EH (cell line): ENCODE measurements around the gene APAF1.

Source experiments
- DNase-seq: peaks from one replicate; pipeline ENCODE4 v3.0.0-alpha.2; 2015; ENCODE audit warnings: low read depth

The APAF1 gene

GRCh38 chr12:98730412-98730811 lies 85.3 kb downstream of the APAF1 start:
- no peak for DNase-seq

DNA sequence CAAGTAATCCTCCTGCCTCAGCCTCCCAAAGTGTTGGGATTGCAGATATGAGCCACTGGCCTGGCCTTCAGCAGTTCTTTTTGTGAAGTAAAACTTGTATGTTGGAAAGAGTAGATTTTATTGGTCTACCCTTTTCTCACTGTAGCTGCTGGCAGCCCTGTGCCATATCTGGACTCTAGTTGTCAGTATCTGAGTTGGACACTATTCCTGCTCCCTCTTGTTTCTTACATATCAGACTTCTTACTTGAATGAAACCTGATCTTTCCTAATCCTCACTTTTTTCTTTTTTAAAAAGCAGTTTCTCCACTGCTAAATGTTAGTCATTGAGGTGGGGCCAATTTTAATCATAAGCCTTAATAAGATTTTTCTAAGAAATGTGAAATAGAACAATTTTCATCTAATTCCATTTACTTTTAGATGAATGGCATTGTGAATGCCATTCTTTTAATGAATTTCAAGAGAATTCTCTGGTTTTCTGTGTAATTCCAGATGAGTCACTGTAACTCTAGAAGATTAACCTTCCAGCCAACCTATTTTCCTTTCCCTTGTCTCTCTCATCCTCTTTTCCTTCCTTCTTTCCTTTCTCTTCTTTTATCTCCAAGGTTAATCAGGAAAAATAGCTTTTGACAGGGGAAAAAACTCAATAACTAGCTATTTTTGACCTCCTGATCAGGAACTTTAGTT lies 88.7 kb downstream of the APAF1 start:
- DNase-seq: no peak

- DNase-seq: no peak
Observed at GRCh38 chr12:98735821-98736220, 90.7 kb downstream of the APAF1 start.

DNA sequence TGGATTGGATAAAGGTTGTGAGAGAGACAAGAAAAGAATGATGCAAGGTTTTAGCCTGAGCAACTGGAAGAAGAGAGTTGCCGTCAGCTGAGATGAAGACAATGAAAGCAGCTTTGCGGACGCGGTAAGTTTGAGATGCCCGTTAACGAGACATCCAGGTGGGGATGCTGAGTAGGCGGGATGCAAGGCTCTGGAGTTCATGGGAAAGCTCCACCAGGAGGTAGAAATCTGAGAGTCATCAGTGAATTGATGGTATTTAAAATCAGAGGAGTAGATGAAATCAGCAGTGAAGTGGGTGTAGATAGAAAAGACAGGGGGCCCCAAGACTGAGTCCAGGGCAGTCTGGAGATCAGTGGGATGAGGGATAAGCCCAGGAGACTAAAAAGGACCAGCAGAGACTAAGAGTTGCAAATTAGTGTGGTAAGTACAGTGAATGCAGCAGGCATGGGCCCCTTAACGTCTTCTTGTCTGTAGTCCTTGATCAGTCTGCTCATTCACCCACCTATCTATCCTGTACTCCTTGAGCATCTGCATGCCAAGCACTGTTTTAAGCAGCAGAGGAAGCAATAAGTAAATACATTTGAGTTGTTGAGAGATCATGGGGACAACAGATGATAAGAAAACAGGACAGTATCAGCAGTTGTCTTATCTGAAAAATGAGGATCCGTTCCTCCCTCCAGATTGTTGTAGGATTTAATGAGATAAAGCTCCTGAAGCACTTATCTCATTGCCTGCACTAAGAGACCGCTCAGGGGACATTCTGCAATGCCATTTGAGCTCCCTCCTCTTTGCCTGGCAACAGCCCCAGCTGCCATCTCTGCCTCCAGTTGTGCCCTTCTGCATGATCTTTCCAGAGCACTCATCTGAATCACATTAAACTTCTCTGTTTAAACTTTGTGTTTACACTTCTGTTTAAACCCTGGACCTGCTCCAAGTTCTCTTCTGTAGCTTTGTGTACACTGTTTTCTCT lies 91.5 kb downstream of the APAF1 start:
- no peak for DNase-seq

DNA sequence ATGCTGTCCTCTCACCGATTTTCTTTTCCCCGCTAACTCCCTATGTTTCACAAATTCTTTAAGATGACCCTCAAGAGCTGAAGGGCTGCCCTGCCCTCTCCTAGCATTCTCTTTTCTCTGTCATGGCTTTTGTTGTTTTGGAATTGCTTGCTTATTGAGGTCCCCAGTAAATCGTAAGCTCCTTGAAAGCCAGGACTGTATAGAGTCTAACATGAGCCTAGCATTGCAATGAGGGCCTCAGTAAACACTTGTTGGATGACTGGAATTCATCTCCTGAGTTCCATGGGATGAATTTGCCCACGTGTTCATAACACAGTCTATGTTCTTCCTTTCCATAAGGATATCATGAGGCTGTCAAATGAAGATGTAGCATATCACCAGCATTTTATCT lies 92.2 kb downstream of the APAF1 start:
- no peak for DNase-seq

DNA sequence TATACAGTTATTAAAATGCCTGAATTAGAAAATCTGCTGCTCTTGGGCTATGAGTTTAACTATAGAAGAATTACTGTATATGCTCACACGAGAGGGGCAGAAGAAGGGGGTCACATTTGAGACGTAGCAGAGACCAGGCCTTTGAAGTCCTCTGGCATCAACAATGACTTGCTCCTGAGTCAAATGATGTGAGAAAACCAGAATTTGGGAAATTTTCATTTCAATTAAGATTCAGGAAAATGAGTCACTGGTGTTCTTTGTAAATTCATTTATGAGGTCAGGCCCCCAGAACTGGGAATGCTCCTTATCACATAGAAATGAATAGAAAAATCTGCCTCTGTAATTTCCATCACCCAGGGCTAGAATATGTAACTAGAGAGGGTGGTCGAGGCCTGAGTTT lies 92.9 kb downstream of the APAF1 start:
- DNase-seq: no peak

- no peak for DNase-seq
Observed at GRCh38 chr12:98738539-98738938, 93.4 kb downstream of the APAF1 start.

DNA sequence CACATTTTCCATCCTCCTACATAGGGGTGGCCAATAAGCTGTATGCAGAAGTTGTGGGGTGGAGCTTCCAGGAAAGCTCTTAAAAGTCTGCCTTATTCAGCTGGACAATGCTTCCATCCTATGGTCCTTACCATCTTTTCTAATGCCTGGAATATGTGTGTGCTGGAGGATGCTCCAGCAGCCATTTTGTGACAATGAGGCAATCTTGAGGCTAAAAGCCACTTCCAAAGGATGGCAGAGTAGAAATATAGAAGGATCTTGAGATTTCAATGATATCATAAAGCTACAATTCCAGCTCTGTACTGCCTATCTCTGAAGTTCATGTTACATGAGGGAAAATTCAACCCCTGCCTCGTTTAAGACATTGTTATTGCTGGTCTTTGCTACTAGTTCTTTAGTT lies 95.7 kb downstream of the APAF1 start:
- no peak for DNase-seq

GRCh38 chr12:98741196-98741555 lies 96.1 kb downstream of the APAF1 start:
- no peak for DNase-seq

DNA sequence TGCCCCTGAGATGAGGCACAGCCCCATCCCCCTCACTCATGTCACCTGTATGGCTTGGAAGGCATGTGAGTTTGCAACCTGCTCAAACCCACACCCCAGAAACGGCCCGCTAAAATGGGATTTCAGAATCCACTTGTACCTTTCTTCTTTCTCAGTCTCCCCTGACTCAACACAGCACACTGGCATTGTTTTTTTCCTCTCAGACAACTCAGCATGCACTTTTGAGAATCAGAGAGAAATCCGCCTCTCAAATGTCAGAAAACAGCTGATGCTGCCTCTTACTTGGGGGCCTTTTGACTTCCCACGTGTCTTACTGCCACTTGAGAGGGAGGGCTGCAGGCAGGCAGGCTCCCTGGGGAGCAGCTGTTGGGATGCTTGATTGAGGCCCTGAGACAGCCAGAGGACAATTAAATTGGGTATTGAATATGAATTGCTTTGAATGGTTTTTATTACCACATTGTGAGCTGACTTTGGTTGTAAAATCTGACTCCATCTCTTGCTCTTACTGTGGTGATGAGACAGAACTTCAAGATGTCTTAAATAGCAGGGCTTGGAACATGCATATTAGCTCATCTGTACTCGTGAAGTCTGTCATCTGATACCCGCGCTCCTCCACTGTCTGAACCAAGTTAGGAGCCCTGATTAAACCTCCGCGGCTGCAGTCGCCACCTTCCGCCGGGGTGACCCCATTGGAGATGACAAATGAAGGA lies 96.6 kb downstream of the APAF1 start:
- DNase-seq: no peak

DNA sequence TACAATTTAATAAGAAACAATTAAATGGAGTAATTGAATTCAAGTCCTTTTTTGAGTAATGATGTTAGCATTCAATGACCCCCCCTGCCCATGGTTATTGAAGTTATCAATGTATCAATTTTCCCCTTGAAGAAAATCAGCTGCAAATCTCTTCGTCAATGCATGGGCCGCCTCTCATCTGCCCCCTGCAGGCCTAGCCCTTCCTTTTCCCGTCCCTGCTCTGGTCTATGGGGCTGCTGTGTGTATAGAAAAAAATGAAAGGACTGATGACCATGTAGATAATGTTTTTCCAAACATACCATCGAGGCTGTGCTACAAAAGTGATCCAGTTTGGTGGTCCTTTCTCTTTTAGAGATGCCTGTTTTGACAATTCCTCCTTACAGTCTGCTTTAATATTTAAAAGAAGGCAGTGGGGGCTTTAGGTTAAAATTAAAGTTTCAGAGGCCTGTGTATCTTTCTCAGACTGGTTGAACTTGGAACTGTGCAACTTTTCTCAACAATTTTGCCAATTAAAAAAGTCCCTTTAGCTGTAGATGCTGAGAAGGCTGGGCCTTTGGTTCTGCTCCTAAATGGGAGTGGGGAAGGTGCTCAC lies 98.4 kb downstream of the APAF1 start:
- no peak for DNase-seq

DNA sequence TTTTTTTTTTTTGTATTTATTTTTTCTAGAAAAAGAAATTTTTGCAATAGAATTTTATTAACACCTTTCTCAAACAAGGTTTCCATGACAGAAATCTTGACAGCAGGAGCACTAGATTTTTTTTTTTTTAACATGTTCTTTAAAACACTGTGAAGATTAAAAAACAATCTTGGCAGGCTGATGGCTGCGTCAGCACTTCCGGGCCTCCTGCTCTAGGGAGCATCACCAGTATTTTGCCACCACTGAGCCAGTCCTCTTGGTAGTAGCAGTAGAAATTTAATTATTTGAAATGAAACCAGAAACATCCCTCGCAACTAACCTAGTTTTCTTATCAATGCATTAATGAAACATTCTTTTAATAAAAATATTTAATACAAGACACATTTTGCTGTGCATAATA lies 99.6 kb downstream of the APAF1 start:
- no peak for DNase-seq

- peak; percentile 27 for DNase-seq
Observed at GRCh38 chr12:98745578-98746391, 100.7 kb downstream of the APAF1 start.

DNA sequence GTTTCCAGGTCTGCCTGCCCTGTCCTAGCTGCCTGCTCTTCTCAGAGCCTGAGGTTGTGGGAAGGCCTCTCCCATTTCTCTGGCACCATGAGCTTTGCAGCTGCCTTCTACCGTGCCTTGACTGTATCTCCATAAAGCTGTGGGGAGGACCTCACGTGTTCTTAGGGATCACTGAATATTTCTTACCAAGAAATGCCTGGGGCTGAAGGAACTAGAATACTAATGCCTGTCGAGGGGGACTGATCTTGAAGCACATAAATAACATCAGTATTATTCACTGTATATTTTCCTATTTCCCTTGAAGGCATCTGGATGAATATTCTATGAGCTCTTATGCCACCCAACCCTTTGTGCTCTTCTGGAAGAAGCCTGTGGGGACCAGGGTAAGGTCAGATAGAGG lies 103.4 kb downstream of the APAF1 start:
- DNase-seq: no peak

- DNase-seq: peak; percentile 17
Observed at GRCh38 chr12:98750511-98750910, 105.4 kb downstream of the APAF1 start.

GRCh38 chr12:98751580-98752115 lies 106.6 kb downstream of the APAF1 start:
- peak; percentile 11 for DNase-seq

- peak; percentile 82 for DNase-seq
Observed at GRCh38 chr12:98752726-98753125, 107.6 kb downstream of the APAF1 start.

- DNase-seq: peak; percentile 89
Observed at GRCh38 chr12:98754095-98754494, 109.0 kb downstream of the APAF1 start.

- peak; percentile 81 for DNase-seq
Observed at GRCh38 chr12:98755855-98756254, 110.8 kb downstream of the APAF1 start.

DNA sequence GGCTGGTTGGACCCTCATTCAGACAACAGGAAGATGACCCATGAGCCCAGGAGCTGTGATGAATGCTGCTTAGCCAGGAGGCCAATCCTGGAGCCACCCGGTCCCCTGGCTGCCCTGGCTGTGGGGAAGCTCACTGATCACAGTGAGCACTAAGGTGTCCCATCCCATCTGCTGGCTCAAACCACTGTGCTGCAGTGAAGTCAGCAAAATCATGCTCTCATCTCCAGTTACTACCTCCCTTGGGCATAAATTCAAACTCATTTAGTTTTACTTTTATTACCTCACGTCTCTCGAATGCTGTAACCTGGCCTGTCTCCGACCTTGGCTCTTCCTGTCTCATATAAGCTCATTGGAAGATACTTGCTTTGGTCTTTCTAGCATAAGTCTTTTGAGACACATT lies 112.4 kb downstream of the APAF1 start:
- peak; percentile 22 for DNase-seq

- peak; percentile 57 for DNase-seq
Observed at GRCh38 chr12:98758331-98758730, 113.2 kb downstream of the APAF1 start.
